ENCODE results near the gene TRIM17. TPM values are rescaled to one million over a fixed set of nuclear protein-coding genes. Genes with fewer than 3 reads are reported as not detected.

TRIM17 gene
- total RNA-seq, 2 experiments from 2014 or later: 1.9 to 2.7 TPM

DNA sequence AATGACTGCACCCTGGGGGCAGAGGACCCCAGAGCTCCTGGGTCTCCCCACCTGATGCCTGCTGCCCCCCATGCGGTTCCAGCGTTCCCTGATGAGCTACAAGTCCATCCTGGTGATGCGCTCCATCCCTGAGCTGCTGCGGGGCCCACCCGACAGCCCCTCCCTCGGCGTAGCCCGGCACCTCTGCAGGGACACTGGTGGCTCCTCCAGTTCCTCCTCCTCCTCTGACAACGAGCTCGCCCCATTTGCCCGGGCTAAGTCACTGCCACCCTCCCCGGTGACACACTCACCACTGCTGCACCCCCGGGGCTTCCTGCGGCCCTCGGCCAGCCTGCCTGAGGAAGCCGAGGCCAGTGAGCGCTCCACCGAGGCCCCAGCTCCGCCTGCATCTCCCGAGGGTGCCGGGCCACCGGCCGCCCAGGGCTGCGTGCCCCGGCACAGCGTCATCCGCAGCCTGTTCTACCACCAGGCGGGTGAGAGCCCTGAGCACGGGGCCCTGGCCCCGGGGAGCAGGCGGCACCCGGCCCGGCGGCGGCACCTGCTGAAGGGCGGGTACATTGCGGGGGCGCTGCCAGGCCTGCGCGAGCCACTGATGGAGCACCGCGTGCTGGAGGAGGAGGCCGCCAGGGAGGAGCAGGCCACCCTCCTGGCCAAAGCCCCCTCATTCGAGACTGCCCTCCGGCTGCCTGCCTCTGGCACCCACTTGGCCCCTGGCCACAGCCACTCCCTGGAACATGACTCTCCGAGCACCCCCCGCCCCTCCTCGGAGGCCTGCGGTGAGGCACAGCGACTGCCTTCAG lies 45.5 kb downstream of the TRIM17 start:
- DNase-seq (no peak), ATAC-seq (no peak)
- ChIA-PET POLR2A (interaction anchor here (0.9 kb wide), 1 partner anchor 10 kb away, joined by 4 read pairs; no protein-coding TSS in a partner anchor), CTCF (no interaction called here)
- no peaks in the 10 kb centered on the region for H3K4me1 Mint-ChIP-seq (ENCODE audit: low read depth)
- no peaks in the 10 kb centered on the region for H3K9me3 Mint-ChIP-seq
- no peaks in the 10 kb centered on the region for H3K27me3 Mint-ChIP-seq
- H3K4me3 Mint-ChIP-seq: no peak overlapping the region
- intact Hi-C loops (cut with micrococcal nuclease): no loop called here
- no peaks in the 10 kb centered on the region for H3K36me3 Mint-ChIP-seq (ENCODE audit: low read depth)
- TF ChIP-seq, protein P1, sequence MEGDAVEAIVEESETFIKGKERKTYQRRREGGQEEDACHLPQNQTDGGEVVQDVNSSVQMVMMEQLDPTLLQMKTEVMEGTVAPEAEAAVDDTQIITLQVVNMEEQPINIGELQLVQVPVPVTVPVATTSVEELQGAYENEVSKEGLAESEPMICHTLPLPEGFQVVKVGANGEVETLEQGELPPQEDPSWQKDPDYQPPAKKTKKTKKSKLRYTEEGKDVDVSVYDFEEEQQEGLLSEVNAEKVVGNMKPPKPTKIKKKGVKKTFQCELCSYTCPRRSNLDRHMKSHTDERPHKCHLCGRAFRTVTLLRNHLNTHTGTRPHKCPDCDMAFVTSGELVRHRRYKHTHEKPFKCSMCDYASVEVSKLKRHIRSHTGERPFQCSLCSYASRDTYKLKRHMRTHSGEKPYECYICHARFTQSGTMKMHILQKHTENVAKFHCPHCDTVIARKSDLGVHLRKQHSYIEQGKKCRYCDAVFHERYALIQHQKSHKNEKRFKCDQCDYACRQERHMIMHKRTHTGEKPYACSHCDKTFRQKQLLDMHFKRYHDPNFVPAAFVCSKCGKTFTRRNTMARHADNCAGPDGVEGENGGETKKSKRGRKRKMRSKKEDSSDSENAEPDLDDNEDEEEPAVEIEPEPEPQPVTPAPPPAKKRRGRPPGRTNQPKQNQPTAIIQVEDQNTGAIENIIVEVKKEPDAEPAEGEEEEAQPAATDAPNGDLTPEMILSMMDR (IDR thresholded peaks at IDR 0.05): no peak
- no peak overlapping the region for H3K27ac Mint-ChIP-seq

DNA sequence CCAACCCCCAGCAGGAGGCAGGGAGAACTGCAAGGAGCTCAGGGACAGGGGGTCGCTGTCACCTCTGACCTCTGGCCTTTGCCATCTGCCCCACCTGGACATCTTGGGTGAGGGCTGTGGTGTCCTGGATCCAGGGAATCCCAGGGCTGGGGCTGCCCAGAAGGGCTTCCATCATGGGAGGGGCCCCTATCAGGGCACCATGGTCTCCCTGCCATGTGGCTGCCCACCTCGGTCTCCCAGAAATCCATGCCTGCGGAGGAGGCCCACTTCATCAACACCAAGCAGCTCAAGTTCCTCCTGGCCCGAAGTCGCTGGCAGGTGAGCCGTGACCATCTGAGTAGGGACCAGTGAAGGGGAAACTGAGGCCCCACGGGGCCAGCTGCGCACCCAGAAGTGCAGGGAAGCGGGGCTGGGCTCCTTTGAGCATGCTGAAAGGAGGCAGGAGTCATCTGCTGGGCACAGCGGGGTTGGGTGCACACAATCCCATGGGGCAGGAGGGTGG lies 46.2 kb downstream of the TRIM17 start:
- POLR2A ChIA-PET: interaction anchor here (0.9 kb wide), 1 partner anchor 11 kb away, joined by 4 read pairs; no protein-coding TSS in a partner anchor
- no peak for DNase-seq
- CTCF ChIA-PET: no interaction called here
- Mint-ChIP-seq H3K4me1 (ENCODE audit: low read depth) (no peaks in the 10 kb centered on the region), H3K9me3 (no peaks in the 10 kb centered on the region), H3K4me3 (no peak overlapping the region), H3K27me3 (no peaks in the 10 kb centered on the region), H3K36me3 (ENCODE audit: low read depth) (no peaks in the 10 kb centered on the region), H3K27ac (no peak overlapping the region)
- TF ChIP-seq, protein P1 (IDR thresholded peaks at IDR 0.05): no peak
- no peak for ATAC-seq
- intact Hi-C loops (cut with micrococcal nuclease): no loop called here

DNA sequence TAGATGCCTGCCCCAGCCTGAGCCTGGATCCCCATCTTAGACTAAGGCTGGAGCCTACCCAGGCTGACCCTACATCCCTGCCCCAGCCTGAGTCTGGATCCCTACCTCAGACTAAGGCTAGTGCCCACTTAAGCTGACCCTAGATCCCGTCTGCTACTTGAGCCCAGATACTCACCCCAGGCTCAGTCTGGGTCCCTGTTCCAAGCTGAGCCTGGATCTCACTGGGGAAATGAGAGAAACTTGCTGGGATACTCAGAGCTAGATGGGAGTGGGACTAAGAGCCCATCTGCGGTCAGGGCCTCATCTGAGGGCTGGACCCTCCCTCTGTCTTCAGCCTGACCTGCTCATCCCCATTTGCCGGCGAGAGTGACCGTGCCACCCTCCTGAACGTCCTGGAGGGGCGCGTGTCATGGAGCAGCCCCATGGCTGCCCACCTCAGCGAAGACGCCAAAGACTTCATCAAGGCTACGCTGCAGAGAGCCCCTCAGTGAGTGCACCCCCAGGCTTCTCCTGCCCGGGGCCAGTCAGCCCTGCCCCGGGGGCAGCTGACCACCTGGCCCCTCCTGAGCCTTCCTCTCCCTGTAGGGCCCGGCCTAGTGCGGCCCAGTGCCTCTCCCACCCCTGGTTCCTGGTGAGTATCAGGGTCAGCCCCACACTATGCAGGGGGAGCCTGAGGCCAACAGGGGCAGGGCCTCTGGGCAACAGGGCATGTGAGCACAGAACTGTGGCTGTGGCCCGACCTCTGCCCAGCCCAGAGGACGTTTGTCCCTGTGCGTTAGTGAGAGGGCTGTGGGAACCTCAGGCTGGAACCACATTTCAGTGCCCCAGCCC lies 46.8 kb downstream of the TRIM17 start:
- ATAC-seq: no peak
- H3K27me3 Mint-ChIP-seq: no peaks in the 10 kb centered on the region
- POLR2A ChIA-PET: interaction anchor here (0.9 kb wide), 1 partner anchor 12 kb away, joined by 4 read pairs; no protein-coding TSS in a partner anchor
- intact Hi-C loops (cut with micrococcal nuclease): no loop called here
- H3K27ac Mint-ChIP-seq: no peak overlapping the region
- CTCF ChIA-PET: no interaction called here
- H3K4me1 Mint-ChIP-seq (ENCODE audit: low read depth): no peaks in the 10 kb centered on the region
- no peaks in the 10 kb centered on the region for H3K36me3 Mint-ChIP-seq (ENCODE audit: low read depth)
- no peaks in the 10 kb centered on the region for H3K9me3 Mint-ChIP-seq
- TF ChIP-seq, protein P1 (IDR thresholded peaks at IDR 0.05): no peak
- H3K4me3 Mint-ChIP-seq: no peak overlapping the region
- DNase-seq: no peak

DNA sequence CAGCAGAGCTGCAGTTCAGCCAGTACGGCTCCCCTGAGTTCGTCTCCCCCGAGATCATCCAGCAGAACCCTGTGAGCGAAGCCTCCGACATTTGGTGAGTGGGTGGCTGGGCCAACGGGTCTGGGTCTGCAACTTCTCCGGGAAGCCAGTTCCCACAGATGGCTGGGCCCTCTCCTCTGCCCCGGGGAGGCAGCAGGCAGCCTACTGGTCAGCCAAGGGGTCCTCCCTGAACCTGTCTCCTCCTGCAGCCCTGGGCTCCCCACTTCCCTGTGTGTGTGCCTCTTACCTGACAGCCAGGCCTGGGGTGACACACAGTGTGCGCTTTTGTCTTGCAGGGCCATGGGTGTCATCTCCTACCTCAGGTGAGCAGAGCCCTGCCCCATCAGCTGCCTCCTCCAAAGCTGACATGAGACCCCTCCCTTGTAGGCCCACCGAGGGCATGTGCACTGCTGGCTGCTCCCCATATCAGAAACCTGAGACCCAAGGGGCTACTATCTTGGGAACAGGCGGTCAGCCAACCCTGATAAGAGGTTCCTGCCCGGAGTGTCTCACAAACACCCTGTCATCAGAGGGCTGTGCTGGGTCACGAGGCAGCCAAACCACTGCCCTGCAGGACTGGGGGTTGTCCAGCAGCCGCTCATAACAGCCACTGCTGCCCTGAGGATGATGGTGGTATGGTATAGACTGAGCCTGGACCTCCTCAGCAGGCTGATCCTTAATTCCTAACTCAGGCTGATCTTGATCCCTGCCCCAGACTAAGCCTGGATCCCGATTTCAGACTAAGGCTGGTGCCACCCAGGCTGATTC lies 47.7 kb downstream of the TRIM17 start:
- H3K4me1 Mint-ChIP-seq (ENCODE audit: low read depth): no peaks in the 10 kb centered on the region
- DNase-seq (peak; percentile 1), ATAC-seq (no peak)
- no peaks in the 10 kb centered on the region for H3K27me3 Mint-ChIP-seq
- H3K36me3 Mint-ChIP-seq (ENCODE audit: low read depth): no peaks in the 10 kb centered on the region
- H3K9me3 Mint-ChIP-seq: no peaks in the 10 kb centered on the region
- intact Hi-C loops (cut with micrococcal nuclease): no loop called here
- H3K4me3 Mint-ChIP-seq: no peak overlapping the region
- no peak overlapping the region for H3K27ac Mint-ChIP-seq
- POLR2A ChIA-PET: no interaction called here
- TF ChIP-seq, protein P1 (IDR thresholded peaks at IDR 0.05): no peak
- CTCF ChIA-PET: no interaction called here
